Heart right ventricle (tissue), 16 donors: Measurements from ENCODE around the gene TNFRSF6B. TPM values are rescaled to one million over a fixed set of nuclear protein-coding genes. Genes with fewer than 3 reads are reported as not detected.

Source experiments
- ATAC-seq, 8 donors: fragments of 200-7000 bp; cut with Tn5 transposase; one replicate each; pipeline ENCODE4 v1.9.1; 2020; ENCODE audit warnings: mild to moderate bottlenecking in 8 of 8, moderate library complexity in 8 of 8, moderate number of reproducible peaks in 1 of 8
- DNase-seq, 2 donors: peaks; one replicate each; pipeline ENCODE4 v3.0.0-alpha.2; 2020
- H3K27ac ChIP-seq, 10 donors: fragments of 200-600 bp; sonication (generic) in 2 of 10; one replicate each; pipeline versions ENCODE4 v1.5.0 to v1.8.0; 2020 to 2022; ENCODE audit warnings: mild to moderate bottlenecking in 3 of 10
- H3K27me3 ChIP-seq, 7 donors: fragments of 200-600 bp; one replicate each; pipeline ENCODE4 v1.8.0; 2021 to 2022; ENCODE audit warnings: mild to moderate bottlenecking in 2 of 7
- H3K36me3 ChIP-seq, 9 donors: fragments of 200-600 bp; sonication (generic) in 1 of 9; one replicate each; pipeline versions ENCODE4 v1.5.0 to v1.8.0; 2020 to 2022; ENCODE audit warnings: mild to moderate bottlenecking in 2 of 9
- H3K4me1 ChIP-seq, 9 donors: fragments of 200-600 bp; sonication (generic) in 1 of 9; one replicate each; pipeline versions ENCODE4 v1.5.0 to v1.8.0; 2020 to 2022; ENCODE audit warnings: mild to moderate bottlenecking in 4 of 9
- H3K4me3 ChIP-seq, 10 donors: fragments of 200-600 bp; sonication (generic) in 2 of 10; one replicate each; pipeline versions ENCODE4 v1.5.0 to v1.8.0; 2020 to 2022; ENCODE audit warnings: mild to moderate bottlenecking in 7 of 10, moderate library complexity in 2 of 10
- H3K9me3 ChIP-seq, 11 donors: fragments of 200-600 bp in 10 of 11; sonication (generic) in 2 of 11; one replicate each; pipeline versions ENCODE4 v1.5.0 to v1.8.0; 2013 to 2022; ENCODE audit warnings: mild to moderate bottlenecking in 2 of 11, control low read depth in 1 of 11, moderate library complexity in 1 of 11
- WGBS, 2 donors: extraction: QIAGEN DNeasy Blood & Tissue Kit; methylation state at CpG; one replicate each; pipeline ENCODE4 v1.1.7; 2013; ENCODE audit warnings: inconsistent platforms in 1 of 2; 5-methylcytosine and 5-hydroxymethylcytosine counted together
- intact Hi-C, 10 donors: fragments of 100-400 bp; cut with DNase I; formaldehyde crosslinking; loops; one replicate each; pipeline versions ENCODE4 v1.11.1 to v1.14.2; 2022
- polyA plus RNA-seq, 2 donors: library from polyadenylated mRNA; stranded (reverse); fragments of 200-250 nt; gene quantifications; one replicate each; pipeline ENCODE4 v1.2.3, GENCODE V29; 2013
- total RNA-seq, 10 donors: library from RNA; stranded (reverse); fragmentation: NEBNext Ultra II Directional in 3 of 10; extraction: Animal tissue kit (Norgen Biotek cat#: 25700) in 3 of 10; gene quantifications; one replicate each; pipeline versions ENCODE4 v1.2.1 to v1.2.4, GENCODE V29; 2021 to 2023
- TF ChIP-seq, protein P1 (sequence below), 9 donors: fragments of 200-600 bp; sonication (generic) in 2 of 9; IDR thresholded peaks; one replicate each; pipeline versions ENCODE4 v1.5.0 to v1.8.0; 2021 to 2022; ENCODE audit warnings: antibody characterized with exemption in 9 of 9, mild to moderate bottlenecking in 5 of 9, moderate library complexity in 1 of 9
- donor health status: Arrhythmogenic right ventricular cardiomyopathy.
- donor health status: ischemic (EF 13 %, LVEDD 7.1; RV severe dilation, severe dysfunction).
- donor health status: healthy with polysubstance abuse.
- donor health status: DM: no; HTN: yes; CAD: no.
- donor health status: DM: no; HTN: no; CAD: no.
- donor health status: ischemic (EF 25% LVEDD 6.9; RV normal size, moderate dysfunction).
- donor health status: ischemic (EF 25% LVEDD 5.7; RV mildly dilated, moderate dysfunction).
- donor health status: healthy.
- donor health status: DM: yes; HTN: yes; CAD: no.
- donor health status: Ischemic cardiomyopathy.
- donor health status: ischemic (EF 35%, LVEDD 5.7; RV mildly dilated, moderate dysfunction).
- donor health status: nonischemic (EF 11% LVEDD 7.7; RV severe dilation, severe dysfunction).
- donor health status: DM: yes; HTN: yes; CAD: no.
- donor health status: PGD.
- donor health status: ischemic (EF 29% LVEDD 5.4; RV normal size, mild dysfunction).
- donor health status: nonischemic (EF 23%, LVEDD 6.1; RV moderate dilation, normal function).

Gene TNFRSF6B
- total and polyA plus RNA-seq, 12 donors = 0.26 to 12.5 (median 0.82) TPM

DNA sequence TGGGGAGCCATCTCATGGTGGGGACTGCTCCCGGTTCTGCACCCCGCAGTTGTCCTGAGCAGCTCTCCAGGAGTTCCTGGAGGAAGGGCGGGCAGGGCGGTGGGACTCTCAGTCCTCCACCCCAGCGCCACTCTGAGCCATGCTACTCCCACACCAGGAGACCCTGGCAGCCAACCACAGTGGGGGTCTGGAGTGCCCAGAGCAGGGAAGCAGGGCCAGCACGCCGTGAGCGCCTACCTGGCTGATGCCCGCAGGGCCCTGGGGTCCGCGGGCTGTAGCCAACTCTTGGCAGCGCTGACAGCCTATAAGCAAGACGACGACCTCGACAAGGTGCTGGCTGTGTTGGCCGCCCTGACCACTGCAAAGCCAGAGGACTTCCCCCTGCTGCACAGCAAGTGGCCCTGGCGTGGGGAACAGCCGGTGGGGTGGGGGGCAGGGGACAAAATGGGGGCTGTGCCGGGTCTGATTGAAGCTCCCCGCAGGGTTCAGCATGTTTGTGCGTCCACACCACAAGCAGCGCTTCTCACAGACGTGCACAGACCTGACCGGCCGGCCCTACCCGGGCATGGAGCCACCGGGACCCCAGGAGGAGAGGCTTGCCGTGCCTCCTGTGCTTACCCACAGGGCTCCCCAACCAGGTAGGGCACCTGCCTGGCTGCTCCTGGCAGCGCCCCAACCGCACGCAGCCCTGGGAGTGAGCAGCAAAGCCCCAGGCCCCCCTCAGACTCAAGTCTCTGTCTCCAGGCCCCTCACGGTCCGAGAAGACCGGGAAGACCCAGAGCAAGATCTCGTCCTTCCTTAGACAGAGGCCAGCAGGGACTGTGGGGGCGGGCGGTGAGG lies 1.6 kb upstream of the TNFRSF6B start:
- H3K27ac ChIP-seq = peak overlapping the region in 6 of 10 donors; percentile 15 to 93 (median 74)
- peaks cover 22 to 61% (median 51%) of the 10 kb centered on the region in 9 donors for H3K4me1 ChIP-seq
- no peak for ATAC-seq

DNA sequence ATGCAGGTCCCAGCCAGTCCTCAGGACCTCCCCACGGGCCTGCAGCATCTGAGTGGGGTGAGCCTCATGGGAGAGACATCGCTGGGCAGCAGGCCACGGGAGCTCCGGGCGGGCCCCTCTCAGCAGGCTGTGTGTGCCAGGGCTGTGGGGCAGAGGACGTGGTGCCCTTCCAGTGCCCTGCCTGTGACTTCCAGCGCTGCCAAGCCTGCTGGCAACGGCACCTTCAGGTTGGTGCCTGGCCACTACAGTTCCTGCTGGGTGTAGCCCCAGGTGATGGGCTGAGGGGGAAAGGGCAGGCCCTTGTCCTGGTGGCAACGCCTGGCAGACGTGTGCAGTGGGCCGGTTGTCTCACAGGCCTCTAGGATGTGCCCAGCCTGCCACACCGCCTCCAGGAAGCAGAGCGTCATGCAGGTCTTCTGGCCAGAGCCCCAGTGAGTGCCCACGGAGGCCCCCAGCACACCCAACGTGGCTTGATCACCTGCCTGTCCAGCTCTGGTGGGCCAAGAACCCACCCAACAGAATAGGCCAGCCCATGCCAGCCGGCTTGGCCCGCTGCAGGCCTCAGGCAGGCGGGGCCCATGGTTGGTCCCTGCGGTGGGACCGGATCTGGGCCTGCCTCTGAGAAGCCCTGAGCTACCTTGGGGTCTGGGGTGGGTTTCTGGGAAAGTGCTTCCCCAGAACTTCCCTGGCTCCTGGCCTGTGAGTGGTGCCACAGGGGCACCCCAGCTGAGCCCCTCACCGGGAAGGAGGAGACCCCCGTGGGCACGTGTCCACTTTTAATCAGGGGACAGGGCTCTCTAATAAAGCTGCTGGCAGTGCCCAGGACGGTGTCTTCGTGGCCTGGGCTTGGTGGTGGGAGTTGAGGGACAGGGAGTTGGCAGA lies 787 bp upstream of the TNFRSF6B start:
- H3K9me3 ChIP-seq = no peaks in the 10 kb centered on the region
- intact Hi-C loops = no loop called here
- no peaks in the 10 kb centered on the region for H3K27me3 ChIP-seq
- peaks cover 22 to 64% (median 53%) of the 10 kb centered on the region in 9 donors for H3K4me1 ChIP-seq
- DNase-seq = peak; percentile 73 to 80
- H3K4me3 ChIP-seq = no peak overlapping the region
- 59 to 68% methylated on average over 25 of the region's 25 CpGs for WGBS, 2 donors
- TF ChIP-seq, protein P1, sequence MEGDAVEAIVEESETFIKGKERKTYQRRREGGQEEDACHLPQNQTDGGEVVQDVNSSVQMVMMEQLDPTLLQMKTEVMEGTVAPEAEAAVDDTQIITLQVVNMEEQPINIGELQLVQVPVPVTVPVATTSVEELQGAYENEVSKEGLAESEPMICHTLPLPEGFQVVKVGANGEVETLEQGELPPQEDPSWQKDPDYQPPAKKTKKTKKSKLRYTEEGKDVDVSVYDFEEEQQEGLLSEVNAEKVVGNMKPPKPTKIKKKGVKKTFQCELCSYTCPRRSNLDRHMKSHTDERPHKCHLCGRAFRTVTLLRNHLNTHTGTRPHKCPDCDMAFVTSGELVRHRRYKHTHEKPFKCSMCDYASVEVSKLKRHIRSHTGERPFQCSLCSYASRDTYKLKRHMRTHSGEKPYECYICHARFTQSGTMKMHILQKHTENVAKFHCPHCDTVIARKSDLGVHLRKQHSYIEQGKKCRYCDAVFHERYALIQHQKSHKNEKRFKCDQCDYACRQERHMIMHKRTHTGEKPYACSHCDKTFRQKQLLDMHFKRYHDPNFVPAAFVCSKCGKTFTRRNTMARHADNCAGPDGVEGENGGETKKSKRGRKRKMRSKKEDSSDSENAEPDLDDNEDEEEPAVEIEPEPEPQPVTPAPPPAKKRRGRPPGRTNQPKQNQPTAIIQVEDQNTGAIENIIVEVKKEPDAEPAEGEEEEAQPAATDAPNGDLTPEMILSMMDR (IDR thresholded peaks at IDR 0.05) = peak in 1 of 9 donors; percentile 7
- H3K27ac ChIP-seq = peak overlapping the region in 9 of 10 donors; percentile 68 to 93 (median 77)
- H3K36me3 ChIP-seq = peaks cover 0 to 55% (median 5%) of the 10 kb centered on the region in 9 donors
- ATAC-seq = peak; percentile 36 to 82 (median 56)

More for the DNA sequence above, 1.6 kb upstream of the TNFRSF6B start:
- H3K36me3 ChIP-seq = peaks cover 0 to 47% (median 5%) of the 10 kb centered on the region in 9 donors
- 87 to 89% methylated on average over 37 of the region's 37 CpGs for WGBS, 2 donors
- TF ChIP-seq, protein P1 (IDR thresholded peaks at IDR 0.05) = no peak
- H3K9me3 ChIP-seq = no peaks in the 10 kb centered on the region
- H3K4me3 ChIP-seq = no peak overlapping the region
- intact Hi-C loops = no loop called here
- DNase-seq = peak in 1 of 2 donors; percentile 21
- no peaks in the 10 kb centered on the region for H3K27me3 ChIP-seq

DNA sequence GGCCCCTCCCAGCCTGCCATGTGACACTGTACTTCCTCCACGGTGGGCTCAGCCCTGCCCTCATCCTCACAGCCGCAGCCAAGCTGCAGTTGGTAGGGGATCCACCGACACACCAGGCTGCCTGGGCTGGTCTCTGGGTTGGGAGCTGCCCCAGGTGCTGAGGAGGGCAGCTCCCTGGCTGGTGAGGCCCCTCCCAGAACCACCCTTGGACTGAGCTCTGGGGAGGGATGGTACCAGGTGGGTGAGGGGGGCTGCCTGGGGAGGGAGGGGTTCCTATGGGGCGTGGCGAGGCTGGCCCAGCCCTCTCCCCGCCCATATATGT lies 185 bp upstream of the TNFRSF6B start:
- WGBS, 2 donors = 42 to 47% methylated on average over 6 of the region's 6 CpGs
- H3K36me3 ChIP-seq = peaks cover 0 to 60% (median 5%) of the 10 kb centered on the region in 9 donors
- DNase-seq = peak in 1 of 2 donors; percentile 12
- H3K9me3 ChIP-seq = no peaks in the 10 kb centered on the region
- ATAC-seq = peak in 7 of 8 donors; percentile 1 to 37 (median 18)
- peak overlapping the region in 9 of 10 donors; percentile 68 to 93 (median 77) for H3K27ac ChIP-seq
- no peaks in the 10 kb centered on the region for H3K27me3 ChIP-seq
- TF ChIP-seq, protein P1 (IDR thresholded peaks at IDR 0.05) = no peak
- H3K4me1 ChIP-seq = peaks cover 22 to 62% (median 53%) of the 10 kb centered on the region in 9 donors
- intact Hi-C loops = no loop called here
- peak overlapping the region in 5 of 10 donors; percentile 9 to 42 (median 30) for H3K4me3 ChIP-seq

- no peaks in the 10 kb centered on the region for H3K27me3 ChIP-seq
- WGBS, 2 donors = 57 to 62% methylated on average over 7 of the region's 7 CpGs
- intact Hi-C loops = no loop called here
- DNase-seq = peak; percentile 6 to 21
- peak overlapping the region in 5 of 10 donors; percentile 23 to 93 (median 80) for H3K27ac ChIP-seq
- TF ChIP-seq, protein P1 (IDR thresholded peaks at IDR 0.05) = no peak
- H3K4me1 ChIP-seq = peaks cover 22 to 64% (median 53%) of the 10 kb centered on the region in 9 donors
- no peaks in the 10 kb centered on the region for H3K9me3 ChIP-seq
- H3K4me3 ChIP-seq = peak overlapping the region in 1 of 10 donors; percentile 42
- peak in 1 of 8 donors; percentile 2 for ATAC-seq
- peaks cover 0 to 69% (median 5%) of the 10 kb centered on the region in 9 donors for H3K36me3 ChIP-seq
Observed at GRCh38 chr20:63697357-63697867, 960 bp downstream of the TNFRSF6B start.
